K562 (cell line): ENCODE measurements around the gene RREB1. TPM values are rescaled to one million over a fixed set of nuclear protein-coding genes. Genes with fewer than 3 reads are reported as not detected.
A peak's percentile ranks its signal among the peaks of the same experiment; 100 is the strongest.

ENCODE experiments used
- CAMTA2 ChIP-seq: fragments of 250-450 bp; sonication (Bioruptor Pico); conservative IDR thresholded peaks from 2 replicates; pipeline ENCODE4 v1.5.1; 2022
- HDAC6 ChIP-seq: IDR thresholded peaks from 2 replicates; pipeline ENCODE4 v1.6.1; 2012; ENCODE audit warnings: low read depth, mild to moderate bottlenecking, control low read depth, inconsistent platforms, low read length, moderate library complexity
- MAZ ChIP-seq, 2 experiments: fragments of 450-650 bp in 1 of 2; sonication (generic) in 1 of 2; formaldehyde crosslinking; IDR thresholded peaks in 1 of 2; conservative IDR thresholded peaks in 1 of 2; 2 replicates each; pipeline versions ENCODE4 v1.4.0 to v1.5.0; 2020; ENCODE audit warnings: mild to moderate bottlenecking in 1 of 2, missing genetic modification reagents in 1 of 2
- MGA ChIP-seq: fragments of 450-650 bp; IDR thresholded peaks from 2 replicates; pipeline ENCODE4 v1.6.1; 2016; ENCODE audit warnings: mild to moderate bottlenecking, moderate library complexity
- THRB ChIP-seq: fragments of 450-650 bp; formaldehyde crosslinking; conservative IDR thresholded peaks from 2 replicates; pipeline ENCODE4 v1.4.0; 2022; ENCODE audit warnings: mild to moderate bottlenecking, missing genetic modification characterization
- ZBTB33 ChIP-seq: sonication (generic); formaldehyde crosslinking; IDR thresholded peaks from 2 replicates; pipeline ENCODE4 v1.8.1; 2023; ENCODE audit warnings: mild to moderate bottlenecking, missing genetic modification reagents
- ZHX1 ChIP-seq: fragments of 150-350 bp; conservative IDR thresholded peaks from 2 replicates; pipeline ENCODE4 v1.6.1; 2014; ENCODE audit warnings: low read length
- ZNF511 ChIP-seq: sonication (generic); formaldehyde crosslinking; IDR thresholded peaks from 2 replicates; pipeline ENCODE4 v1.8.0; 2022; ENCODE audit warnings: mild to moderate bottlenecking, missing genetic modification reagents
- polyA plus RNA-seq, 8 experiments: library from polyadenylated mRNA; depleted of rRNA in 4 of 8; stranded (reverse) in 5 of 8; unstranded in 3 of 8; fragments of >200 nt; fragmentation: Nextera tagmentation in 2 of 8; fragmentation: Illumina TruSeq in 1 of 8; extraction: Ambion mirVana in 2 of 8; extraction: Trizol in 1 of 8; gene quantifications; 2 replicates each; pipeline versions ENCODE4 v1.2.1 to v1.2.3, GENCODE V29; 2011 to 2014; ENCODE audit warnings: inconsistent platforms in 1 of 8, missing spikeins in 1 of 8
- total RNA-seq, 7 experiments: library from RNA; depleted of rRNA in 6 of 7; stranded (reverse); fragments of >200 nt in 6 of 7; fragmentation: Illumina TruSeq in 2 of 7; extraction: Trizol in 2 of 7; gene quantifications; 2 replicates each; pipeline versions ENCODE4 v1.2.1 to v1.2.3, GENCODE V29; 2011 to 2021; ENCODE audit warnings: low replicate concordance in 1 of 7

RREB1 gene
- total and polyA plus RNA-seq, 9 of the 15 experiments (the other 6 are each of a cell fraction or from before 2014, with no cell fraction given), result 3.3 to 64.2 (median 19.3) TPM

- TF ChIP-seq ZHX1 (no peak), MGA (peak; percentile 79), THRB (CRISPR knock-in tag) (no peak), ZBTB33 (CRISPR knock-in tag) (peak; percentile 98), CAMTA2 (CRISPR knock-in tag) (no peak), ZNF511 (CRISPR knock-in tag) (peak; percentile 53; the same call in 1 of the 2 replicates), MAZ (CRISPR knock-in tag; conservative IDR thresholded peaks at IDR 0.05 in 1 of 2, IDR thresholded peaks at IDR 0.05 in 1 of 2) (no peak), HDAC6 (no peak)
Observed at GRCh38 chr6:7219310-7219709, 111.5 kb downstream of the RREB1 start (continued).
